Muscle of arm (tissue), 12 donors: ENCODE data around the gene KAZN. TPM values are rescaled to one million over a fixed set of nuclear protein-coding genes. Genes with fewer than 3 reads are reported as not detected.

Experiments
- DNase-seq: peaks from one replicate; pipeline ENCODE4 v3.0.0-alpha.2; 2013
- polyA plus RNA-seq, 12 donors: library from polyadenylated mRNA; unstranded; fragments of 120-200 nt; gene quantifications; one replicate each; pipeline ENCODE4 v1.2.1, GENCODE V29; 2013; ENCODE audit not compliant: insufficient read length in 12 of 12

KAZN gene
- polyA plus RNA-seq, 12 donors, result 10.6 to 20.6 (median 14.8) TPM; not detected in 1

DNA sequence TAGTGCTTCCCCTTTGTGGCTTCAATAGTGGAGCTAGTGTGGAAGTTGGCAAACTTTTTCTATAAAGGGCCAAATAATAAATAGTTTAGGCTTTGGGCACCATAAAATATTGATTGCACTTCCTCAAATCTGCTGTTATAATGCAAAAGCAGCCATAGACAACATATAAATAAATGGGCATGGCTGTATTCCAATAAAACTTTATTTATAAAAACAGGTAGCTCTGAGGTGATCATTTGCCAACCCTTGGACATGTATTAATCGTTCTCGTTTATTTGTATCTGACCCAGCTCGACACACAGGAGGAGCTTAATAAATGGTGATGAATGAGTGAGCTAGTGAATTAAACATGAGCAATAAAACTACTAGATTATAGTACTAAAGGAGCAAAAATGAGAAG is 13.3 kb downstream of the KAZN start:
- DNase-seq, result no peak

DNA sequence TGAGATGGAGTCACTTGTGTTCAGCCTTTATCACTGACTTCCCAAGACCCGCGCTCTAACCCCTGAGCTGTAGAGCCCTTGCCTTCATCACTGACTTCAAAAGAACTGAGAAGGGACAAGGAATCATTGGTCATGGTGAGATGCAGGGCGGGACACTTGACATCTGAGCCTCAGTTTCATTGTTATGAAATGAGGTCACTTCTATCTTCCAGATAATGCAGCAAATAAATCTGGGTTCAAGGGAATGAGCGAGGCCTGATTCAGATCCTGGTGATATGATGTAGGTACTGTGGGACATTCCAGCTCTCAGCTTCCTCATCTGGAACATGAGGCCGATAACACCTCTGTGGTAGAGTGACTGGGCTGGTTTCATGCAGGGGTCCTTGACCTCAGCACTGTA is 13.8 kb downstream of the KAZN start:
- no peak for DNase-seq

DNA sequence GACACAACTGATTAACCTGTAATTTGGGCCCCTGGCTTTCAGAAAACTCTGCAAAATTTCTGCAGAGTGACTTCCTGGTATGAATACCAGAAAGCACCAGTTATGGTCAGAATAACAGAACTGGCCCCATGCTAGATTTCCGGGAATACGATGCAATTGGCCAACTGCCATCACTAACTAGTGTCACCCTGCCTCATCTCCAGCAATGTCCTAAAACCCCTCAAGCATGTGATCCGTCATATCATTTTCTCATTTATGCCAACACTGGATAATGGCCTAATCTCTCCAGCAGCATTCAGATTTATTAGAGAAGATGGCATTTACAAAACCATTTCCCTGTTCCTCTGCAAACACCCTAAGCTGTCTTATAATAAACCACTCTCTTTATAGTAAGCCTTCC is 15.4 kb downstream of the KAZN start:
- no peak for DNase-seq

DNA sequence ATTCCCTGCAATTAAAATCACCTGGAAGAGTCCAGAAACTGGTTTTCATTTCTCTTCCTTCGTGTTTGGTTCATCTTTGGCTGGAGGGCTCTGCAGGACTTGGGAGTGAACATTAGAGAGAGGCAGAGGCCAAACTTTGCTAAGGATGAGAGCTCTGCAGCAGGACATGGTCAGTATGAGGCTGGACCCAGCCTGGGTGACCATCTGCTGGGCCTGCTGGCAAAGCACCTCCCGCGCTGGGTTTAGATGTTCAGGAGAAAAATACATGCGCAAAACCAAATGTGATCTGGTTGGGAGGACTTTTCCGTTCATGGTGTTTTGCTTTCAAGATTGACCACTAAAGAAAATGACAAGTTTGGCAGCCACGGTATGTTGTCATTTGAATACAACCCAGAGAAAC is 15.9 kb downstream of the KAZN start:
- no peak for DNase-seq

DNA sequence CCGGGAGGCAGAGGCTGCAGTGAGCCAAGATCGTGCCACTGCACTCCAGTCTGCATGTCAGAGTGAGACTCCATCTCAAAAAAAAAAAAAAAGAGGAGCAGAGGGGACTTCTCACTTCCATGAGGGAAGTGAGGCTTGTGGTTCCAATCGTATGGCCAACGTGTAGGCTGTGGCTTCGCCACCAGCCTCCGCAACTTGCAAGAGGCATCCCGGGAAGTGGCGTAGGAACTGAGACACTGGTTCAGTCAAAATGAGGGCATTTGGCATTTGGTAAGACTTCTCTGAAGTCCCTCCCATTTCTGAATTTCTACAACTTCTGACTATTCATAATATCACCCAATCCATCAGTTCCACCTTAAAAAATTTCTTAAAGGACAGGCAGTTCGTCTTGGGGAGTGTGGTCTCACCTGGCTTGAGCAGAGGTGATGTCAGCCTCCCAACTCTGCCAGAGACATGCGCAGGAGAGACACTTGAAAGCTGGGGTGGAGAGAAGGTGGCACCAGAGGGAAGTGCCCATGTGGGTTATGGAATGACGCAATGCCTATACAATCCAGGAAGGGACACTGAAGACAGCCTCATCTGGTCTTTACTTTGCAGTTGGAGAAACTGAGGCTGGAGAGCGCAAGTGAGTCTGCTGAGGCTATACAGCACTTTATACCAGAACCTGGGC is 17.2 kb downstream of the KAZN start:
- DNase-seq, result no peak

DNA sequence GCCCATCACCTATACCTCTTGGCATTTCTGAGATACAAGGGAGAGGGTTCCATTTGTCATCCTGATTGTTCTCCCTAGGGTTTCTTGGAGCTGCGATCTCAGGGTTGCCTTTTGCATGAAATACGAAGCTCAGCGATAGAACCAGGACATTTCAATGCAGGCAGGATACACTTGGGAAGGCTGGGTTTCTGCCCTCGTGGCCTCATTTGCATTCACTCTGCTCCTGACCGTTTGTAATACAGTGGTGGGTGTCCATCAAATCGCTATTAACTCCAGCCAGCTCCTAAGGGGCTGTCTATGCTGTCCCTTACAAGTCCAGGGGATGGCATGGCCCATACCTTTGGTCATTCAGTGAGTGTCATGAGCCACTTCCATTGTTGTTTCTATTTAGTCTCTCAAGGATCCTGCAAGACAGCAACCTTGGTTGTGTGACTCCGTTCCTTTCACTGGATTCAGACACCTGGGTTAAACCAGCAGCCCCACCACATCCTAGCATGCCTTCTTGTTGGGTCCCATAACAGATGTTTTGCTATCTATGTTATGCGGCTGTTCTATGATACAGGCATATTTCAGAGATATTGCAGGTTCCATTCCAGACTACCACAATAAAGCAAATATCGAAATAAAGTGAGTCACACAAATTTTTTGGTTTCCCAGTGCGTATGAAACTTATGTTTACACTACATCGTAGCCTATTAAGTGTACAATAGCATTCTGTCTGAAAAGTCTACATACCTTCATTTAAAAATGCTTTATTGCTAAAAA is 18.3 kb downstream of the KAZN start:
- no peak for DNase-seq

DNA sequence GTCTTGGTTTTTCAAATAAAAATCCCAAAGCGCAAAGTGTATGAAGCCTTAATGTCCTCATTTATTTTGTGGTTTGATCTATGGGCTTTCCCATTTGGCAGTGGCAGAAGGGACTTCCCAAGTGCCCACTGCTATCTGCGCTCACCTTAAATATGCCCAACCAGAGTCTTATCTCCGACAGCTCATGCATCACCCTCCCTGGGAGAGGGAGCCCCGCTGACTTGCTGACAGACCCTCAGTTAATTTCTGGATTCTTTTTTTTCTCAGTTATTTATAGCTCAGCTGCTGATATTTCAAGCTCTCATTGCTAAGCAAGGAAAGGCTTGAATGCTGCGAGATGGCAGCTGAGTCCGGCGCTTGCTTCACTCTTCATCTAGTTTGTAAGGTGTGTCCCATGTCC is 19.3 kb downstream of the KAZN start:
- DNase-seq, result no peak

DNA sequence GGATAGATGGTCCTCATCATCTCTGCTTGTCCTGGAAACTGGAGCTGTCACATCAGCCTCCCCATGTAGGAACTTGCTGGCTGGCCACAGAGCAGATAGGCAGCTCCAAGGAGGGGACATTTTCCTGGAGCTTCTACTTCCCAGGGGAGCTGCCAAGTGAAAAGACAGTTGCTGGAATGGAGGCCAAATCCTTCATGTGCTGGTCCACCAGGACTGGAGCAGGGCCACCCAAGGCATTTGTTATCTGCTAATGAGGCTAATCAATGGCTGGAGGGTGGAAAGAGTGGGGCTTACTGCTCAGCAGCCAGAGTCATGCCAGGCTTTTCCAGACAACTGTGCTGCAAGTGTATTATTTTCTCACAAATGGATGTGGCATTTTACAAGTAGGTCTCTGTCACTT is 22.5 kb downstream of the KAZN start:
- no peak for DNase-seq

DNA sequence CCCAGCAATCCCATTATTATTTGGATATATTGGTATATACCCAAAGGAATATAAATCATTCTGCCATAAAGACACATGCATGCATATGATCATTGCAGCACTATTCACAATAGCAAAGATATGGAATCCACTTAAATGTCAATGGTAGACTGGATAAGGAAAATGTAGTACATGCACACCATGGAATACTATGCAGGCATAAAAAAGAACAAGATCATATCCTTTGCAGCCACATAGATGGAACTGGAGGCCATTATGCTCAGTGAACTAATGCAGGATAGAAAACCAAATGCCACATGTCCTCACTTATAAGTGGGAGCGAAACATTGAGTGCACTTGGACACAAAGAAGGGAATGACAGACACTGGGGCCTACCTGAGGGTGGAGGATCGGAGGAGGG is 24.6 kb downstream of the KAZN start:
- DNase-seq, result no peak

DNA sequence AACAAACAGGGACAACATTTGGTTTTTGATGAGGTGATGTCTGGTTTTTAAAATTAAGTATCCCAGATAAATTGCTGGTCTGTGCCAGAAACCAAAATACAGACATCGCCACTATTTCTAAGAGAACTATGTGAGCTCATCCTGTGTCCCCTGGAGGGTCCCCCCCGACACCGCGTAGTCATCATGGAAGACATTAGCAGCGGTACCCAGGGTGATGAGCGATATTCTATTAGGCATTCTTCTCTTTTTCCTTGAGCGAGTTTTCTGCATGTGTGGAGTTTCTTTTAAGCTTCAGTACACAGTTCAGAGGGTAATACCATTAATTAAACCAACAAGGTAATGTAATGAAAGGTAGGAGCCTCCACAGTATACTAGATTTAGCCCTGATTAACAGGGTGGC is 26.5 kb downstream of the KAZN start:
- no peak for DNase-seq

DNA sequence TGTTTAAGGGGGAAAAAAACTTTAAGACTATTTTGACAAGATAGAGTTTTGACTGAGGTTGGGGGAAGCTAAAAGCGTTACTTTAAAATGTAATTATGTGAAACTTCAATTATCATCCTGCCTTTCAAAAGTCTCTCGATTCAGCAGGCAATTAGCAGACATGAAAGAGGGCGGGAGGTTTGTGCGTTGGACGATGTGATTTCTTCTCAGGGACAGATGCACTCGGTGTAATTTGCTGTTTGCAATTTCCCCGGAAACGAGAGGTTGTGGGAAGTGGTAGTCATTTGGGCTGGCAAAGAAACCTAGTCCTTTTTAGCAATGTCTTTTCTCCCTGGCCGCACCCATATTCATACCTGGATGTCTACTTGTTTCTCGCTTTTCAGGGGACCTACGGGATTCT is 27.1 kb downstream of the KAZN start:
- DNase-seq, result no peak

DNA sequence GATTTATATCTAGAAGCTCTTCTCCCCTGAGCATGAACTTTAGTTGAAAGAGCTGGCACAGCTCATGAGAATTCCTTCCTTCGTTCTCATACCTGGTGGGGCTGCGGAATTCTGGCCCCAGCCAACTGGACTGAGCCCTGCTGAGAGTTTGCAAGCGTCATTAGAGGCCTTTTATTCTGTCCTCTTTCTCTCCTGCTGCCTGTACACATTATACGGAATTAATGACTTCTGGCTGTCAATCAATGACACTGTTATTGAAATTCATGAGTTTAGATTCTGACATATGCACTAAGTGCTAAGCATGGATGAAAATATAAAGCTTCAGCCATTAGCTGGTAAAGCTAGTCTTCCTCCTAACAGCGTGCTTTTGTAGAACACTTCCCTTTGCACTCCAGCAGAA is 27.5 kb downstream of the KAZN start:
- no peak for DNase-seq

DNA sequence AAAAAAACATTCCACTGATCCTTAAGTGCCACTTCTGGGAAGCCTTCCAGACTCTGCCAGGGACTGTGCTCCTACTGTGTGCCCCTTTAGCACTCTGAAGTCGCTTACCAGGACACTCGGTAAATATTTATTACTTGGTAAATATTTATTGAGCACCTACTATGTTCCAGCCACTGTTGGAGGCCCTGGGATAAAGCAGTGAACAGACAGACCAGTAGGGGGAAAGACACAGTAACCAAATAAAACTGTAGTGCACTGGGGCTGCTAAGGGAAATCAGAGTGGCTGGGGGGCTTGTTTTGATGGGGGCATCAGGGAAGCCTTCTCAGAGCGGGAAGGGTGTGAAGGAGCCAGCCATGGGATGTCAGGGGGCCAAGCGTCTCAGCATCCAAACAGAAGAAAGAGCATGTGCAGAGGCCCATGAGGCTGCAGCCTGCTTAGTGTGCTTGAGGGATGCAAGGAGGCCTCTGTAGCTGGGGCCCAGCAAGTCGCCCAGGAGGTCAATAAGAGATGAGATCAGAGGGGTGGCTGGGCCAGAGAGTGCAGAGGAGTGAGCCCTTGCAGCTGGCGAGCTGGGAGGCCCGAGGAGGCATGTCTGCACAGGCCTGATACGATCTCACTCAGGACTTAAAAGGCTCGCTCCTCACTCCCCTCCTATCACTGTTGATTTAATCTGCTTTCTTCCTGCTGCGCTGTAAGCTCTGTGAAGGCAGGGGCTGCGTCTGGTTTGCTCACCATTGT is 28.6 kb downstream of the KAZN start:
- no peak for DNase-seq

DNA sequence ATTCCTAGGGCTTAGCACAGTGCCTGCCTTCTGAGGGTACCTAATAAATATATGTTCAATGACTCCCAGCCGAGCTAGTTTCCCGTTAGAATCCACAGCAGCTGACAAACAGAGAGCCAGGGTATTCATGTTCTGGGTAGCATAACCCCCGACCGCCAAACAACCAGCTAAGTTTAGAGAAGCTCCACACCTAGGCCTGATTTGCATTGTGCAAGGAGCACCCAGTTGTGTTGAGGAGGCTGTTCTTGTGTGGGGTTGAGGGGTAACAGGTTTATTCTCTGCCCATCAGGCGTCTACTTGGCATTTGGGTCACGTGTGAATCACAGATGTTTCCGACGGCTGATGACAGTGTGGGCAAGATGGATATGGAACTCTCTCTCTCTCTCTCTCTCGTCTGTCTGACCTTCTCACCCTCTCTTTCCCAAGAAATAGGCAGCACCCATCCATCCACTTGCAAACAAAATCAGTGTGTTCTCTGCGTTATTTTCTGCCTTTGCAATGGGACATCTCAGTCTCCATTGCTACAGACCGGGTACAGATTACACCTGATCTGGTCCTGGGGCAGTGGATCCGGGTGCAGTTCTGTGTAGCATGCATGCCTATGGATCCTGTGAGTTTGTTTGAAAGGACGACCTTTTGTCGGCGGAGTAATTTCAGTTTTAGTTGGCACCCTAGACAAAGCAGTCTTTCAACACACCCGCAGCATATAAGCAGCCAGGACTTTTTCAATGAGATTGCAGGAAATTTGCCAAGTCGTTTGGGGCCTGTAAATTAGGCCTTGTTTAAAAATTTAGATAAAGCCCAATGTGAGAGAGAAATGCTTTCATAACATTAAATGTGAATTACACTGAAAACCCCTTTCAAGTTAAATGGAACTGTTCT is 29.4 kb downstream of the KAZN start:
- DNase-seq, result no peak

DNA sequence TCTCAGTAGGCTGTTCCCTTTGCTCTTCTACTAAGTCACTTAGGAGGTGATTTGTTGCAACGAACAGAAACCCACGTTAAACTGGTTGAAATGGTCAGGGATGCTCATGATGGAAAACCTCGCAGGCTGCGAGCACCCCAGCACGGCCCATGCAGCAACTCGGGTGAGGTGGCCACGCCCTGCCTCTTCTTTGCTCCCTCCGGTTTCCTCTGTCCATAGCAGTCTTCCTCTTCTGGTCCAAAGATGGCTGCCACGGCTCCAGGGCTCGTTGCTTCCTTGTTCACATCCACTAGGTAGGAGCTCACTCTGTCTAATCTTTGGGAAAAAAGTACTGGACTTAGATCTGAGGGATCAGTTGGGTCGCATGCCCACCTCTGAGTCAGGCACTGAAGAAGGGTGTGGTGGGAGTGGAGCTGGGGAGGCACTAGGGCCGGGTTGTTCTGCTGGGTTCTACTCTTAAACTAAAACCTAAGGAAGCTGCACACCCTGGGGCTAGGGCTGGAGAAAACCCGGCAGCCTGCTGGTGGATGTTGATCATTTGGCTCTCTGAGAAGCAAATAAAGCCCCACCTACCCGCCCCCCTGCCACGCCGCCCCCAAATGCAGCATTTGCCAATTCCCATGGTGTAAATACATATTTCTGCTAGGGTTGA is 31.0 kb downstream of the KAZN start:
- DNase-seq, result no peak

DNA sequence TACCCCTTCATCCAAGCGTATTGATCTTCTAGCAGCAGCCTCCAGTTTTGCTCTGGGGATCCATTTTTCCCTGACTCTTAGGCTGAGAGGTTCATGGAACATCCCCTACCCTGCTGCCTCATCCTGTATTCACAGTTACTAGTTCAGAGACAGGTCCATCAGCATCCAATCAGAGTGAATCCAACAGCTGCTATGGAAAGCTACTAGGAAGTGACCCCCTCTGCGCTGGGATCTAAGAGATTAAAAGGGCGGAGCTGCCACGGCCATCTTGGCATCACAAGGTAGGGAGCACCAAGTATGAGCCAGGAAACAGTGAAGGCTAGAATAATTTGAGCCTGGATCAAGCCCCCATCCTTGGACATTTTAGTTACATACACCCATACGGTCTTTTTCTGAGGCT is 32.5 kb downstream of the KAZN start:
- DNase-seq, result no peak

DNA sequence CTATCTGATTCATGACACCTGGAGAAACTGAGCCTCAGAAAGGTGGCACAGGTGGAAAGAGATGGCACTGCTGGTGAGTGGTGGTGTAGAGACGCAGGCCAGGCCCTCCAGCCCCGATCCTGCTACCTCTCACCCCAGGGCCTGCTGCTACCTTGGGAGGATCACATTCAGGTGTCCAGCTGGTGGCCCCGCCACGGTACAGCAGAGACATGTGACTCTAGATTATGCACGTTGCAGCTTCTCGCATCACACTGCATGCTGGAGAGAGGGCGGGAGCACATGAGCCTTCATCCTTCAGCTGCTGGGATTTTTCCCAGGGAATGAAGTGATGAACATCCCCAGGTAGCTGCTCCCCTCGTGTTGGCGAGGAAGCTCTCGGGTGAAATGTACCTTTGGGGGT is 32.9 kb downstream of the KAZN start:
- no peak for DNase-seq

DNA sequence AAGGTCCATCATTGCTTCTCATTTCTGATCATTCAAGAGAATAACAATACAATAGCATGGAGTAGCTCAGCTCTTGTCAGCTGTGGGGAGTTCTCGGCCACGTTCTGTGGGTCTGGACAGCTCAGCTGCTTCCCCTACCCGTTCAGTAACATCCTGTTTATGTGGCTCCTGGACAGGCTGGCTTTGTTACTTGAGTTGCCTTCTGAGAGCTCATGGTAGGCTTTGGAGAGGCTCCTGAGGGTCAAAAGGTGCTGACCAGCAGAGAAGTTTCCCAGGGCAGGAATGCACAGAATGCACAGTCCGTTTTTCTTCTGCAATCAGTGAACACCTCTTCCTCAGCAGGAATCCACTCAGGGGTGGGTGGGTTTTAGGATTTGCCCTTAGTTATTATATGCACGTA is 36.0 kb downstream of the KAZN start:
- DNase-seq, result no peak

DNA sequence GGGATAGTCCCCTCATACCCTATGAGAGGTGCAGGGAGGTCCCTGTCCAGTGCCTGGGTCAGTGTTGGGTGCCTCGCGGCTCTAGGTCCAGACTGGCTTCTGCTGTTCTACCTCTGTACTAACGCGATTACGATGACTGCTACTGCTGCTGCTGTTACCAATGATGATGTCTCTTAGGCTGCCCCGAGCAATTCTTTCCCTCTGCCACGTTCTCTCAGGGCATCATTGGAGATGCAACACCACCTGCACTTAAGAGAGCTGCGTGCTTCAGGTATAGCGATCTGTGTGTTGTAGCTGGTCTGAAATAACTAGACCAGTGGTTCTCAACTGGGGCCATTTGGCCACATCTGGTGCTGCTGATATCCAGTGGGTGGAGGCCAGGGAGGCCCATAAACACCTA is 36.9 kb downstream of the KAZN start:
- DNase-seq, result no peak

DNA sequence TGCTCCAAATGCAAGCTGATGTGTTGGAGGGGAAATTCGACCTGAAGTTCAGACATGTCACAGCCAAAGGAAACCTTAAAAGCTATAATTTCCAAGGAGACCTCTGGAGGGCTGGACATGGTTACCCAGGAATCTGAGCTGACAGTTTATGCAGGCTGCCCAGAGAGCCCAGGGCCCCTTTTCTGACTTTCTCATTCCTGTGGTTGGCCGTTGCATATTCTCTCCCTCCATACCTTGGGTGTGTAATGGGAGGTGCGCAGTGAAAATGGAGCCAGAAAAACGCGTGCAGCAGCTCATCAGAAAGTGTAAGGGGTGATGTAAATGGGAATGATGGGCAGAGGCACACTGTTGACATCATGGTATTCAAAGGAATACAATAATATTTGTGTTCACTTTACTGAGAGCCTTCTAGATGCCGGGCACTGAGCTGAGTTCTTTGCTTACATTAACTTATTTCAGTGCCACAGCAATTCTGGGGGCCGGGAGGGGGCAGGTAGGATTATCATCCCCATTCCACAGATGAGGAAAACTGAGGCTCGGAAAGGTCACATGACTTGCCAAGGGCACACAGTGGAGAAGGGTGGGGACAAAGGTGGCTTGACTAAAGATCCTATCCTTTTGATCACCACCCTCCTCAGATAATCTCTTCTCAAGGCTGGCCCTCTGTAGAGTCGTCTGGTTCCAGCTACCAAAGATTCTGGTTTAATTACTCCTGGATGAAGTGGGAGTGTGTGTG is 38.6 kb downstream of the KAZN start:
- no peak for DNase-seq
